GM23338 (cell line): ENCODE measurements around the gene AGAP2. TPM values are rescaled to one million over a fixed set of nuclear protein-coding genes. Genes with fewer than 3 reads are reported as not detected.
A peak's percentile ranks its signal among the peaks of the same experiment; 100 is the strongest.

ENCODE experiments used
- ATAC-seq: fragments of 200-7000 bp; cut with Tn5 transposase; 3 replicates; pipeline ENCODE4 v1.9.1; 2020
- DNase-seq: peaks from one replicate; pipeline ENCODE4 v3.0.0-alpha.2; 2015; ENCODE audit warnings: low spot score
- H2AFZ ChIP-seq: fragments of 200-600 bp; sonication (generic); 2 replicates; pipeline ENCODE4 v1.8.0; 2016; ENCODE audit warnings: antibody characterized with exemption, mild to moderate bottlenecking, moderate library complexity
- H3F3A ChIP-seq: fragments of 200-600 bp; sonication (generic); replicated peaks from 2 replicates; pipeline ENCODE4 v1.8.0; 2017; ENCODE audit warnings: antibody characterized with exemption, mixed run types, low read depth
- H3K27ac ChIP-seq: fragments of 200-600 bp; sonication (generic); 2 replicates; pipeline ENCODE4 v1.6.1; 2016; ENCODE audit warnings: low read depth
- H3K27me3 ChIP-seq: fragments of 200-600 bp; sonication (generic); 2 replicates; pipeline ENCODE4 v1.8.0; 2016; ENCODE audit warnings: mild to moderate bottlenecking, mixed run types, moderate library complexity; ENCODE audit not compliant: insufficient read depth
- H3K36me3 ChIP-seq: fragments of 200-600 bp; sonication (generic); 2 replicates; pipeline ENCODE4 v1.8.0; 2016; ENCODE audit warnings: mild to moderate bottlenecking; ENCODE audit not compliant: insufficient read depth
- H3K4me1 ChIP-seq: fragments of 200-600 bp; sonication (generic); 2 replicates; pipeline ENCODE4 v1.8.0; 2016; ENCODE audit warnings: mild to moderate bottlenecking, moderate library complexity; ENCODE audit not compliant: insufficient read depth
- H3K4me2 ChIP-seq: fragments of 200-600 bp; sonication (generic); 2 replicates; pipeline ENCODE4 v1.7.1; 2017; ENCODE audit warnings: mixed run types
- H3K4me3 ChIP-seq: fragments of 200-600 bp; sonication (generic); 2 replicates; pipeline ENCODE4 v1.6.1; 2016; ENCODE audit warnings: mixed run types
- H3K79me2 ChIP-seq: fragments of 200-600 bp; sonication (generic); replicated peaks from 2 replicates; pipeline ENCODE4 v1.8.0; 2017; ENCODE audit warnings: mild to moderate bottlenecking; ENCODE audit not compliant: insufficient read depth
- H3K9me2 ChIP-seq: fragments of 200-600 bp; sonication (generic); 2 replicates; pipeline ENCODE4 v1.8.0; 2017; ENCODE audit not compliant: insufficient read depth
- H4K20me1 ChIP-seq: fragments of 200-600 bp; sonication (generic); replicated peaks from 2 replicates; pipeline ENCODE4 v1.8.0; 2017; ENCODE audit warnings: mild to moderate bottlenecking; ENCODE audit not compliant: insufficient read depth
- H3K27ac Mint-ChIP-seq: 2 replicates; pipeline ENCODE4 v1.8.0; 2020; ENCODE audit warnings: inconsistent platforms, mild to moderate bottlenecking, moderate library complexity, mixed read lengths
- H3K27me3 Mint-ChIP-seq: 3 replicates; pipeline ENCODE4 v1.8.0; 2022; ENCODE audit warnings: low read depth, mild to moderate bottlenecking, moderate library complexity, mixed read lengths, inconsistent platforms; ENCODE audit not compliant: insufficient read depth, poor library complexity
- H3K36me3 Mint-ChIP-seq: 3 replicates; pipeline ENCODE4 v1.8.0; 2021; ENCODE audit warnings: low read depth, mild to moderate bottlenecking, inconsistent platforms, moderate library complexity, mixed read lengths
- H3K4me1 Mint-ChIP-seq: 3 replicates; pipeline ENCODE4 v1.8.0; 2020; ENCODE audit warnings: mild to moderate bottlenecking, inconsistent platforms, mixed read lengths
- H3K4me3 Mint-ChIP-seq: 3 replicates; pipeline ENCODE4 v1.8.0; 2021; ENCODE audit warnings: moderate library complexity, mild to moderate bottlenecking, inconsistent platforms, mixed read lengths
- H3K9me3 Mint-ChIP-seq: 3 replicates; pipeline ENCODE4 v1.8.0; 2020; ENCODE audit warnings: moderate library complexity, mild to moderate bottlenecking, inconsistent platforms, mixed read lengths
- ETS1 ChIP-seq: IDR thresholded peaks from 2 replicates; pipeline ENCODE4 v1.6.1; 2016; ENCODE audit warnings: antibody characterized with exemption
- EZH2phosphoT487 ChIP-seq: fragments of 200-600 bp; sonication (generic); IDR thresholded peaks from one replicate; pipeline ENCODE4 v1.8.1; 2018; ENCODE audit warnings: antibody characterized with exemption; ENCODE audit not compliant: unreplicated experiment
- JUNB ChIP-seq: IDR thresholded peaks from one replicate; pipeline ENCODE4 v1.6.1; 2016; ENCODE audit warnings: antibody characterized with exemption; ENCODE audit not compliant: unreplicated experiment
- POLR2AphosphoS5 ChIP-seq: IDR thresholded peaks from 2 replicates; pipeline ENCODE4 v1.6.1; 2016; ENCODE audit warnings: antibody characterized with exemption, low read depth
- ZNF462 ChIP-seq: fragments of 250-450 bp; sonication (Bioruptor Pico); IDR thresholded peaks from 2 replicates; pipeline ENCODE4 v1.5.0; 2020; ENCODE audit warnings: mild to moderate bottlenecking, moderate library complexity
- polyA plus RNA-seq: library from polyadenylated mRNA; unstranded; fragments of >200 nt; fragmentation: Nextera tagmentation; extraction: Ambion mirVana; gene quantifications from 2 replicates; pipeline ENCODE4 v1.2.1, GENCODE V29; 2016
- total RNA-seq: library from RNA; depleted of rRNA; stranded (reverse); fragments of >200 nt; shearing (Covaris generic); gene quantifications from 2 replicates; pipeline ENCODE4 v1.2.3, GENCODE V29; 2014

Gene AGAP2
- total and polyA plus RNA-seq, 2 experiments from 2014 or later: 0.36 to 1.3 TPM

- TF ChIP-seq ZNF462 (CRISPR knock-in tag): no peak
- no peak for TF ChIP-seq ETS1
These were observed 14.1 kb upstream of the AGAP2 start (continued) for GRCh38 chr12:57752668-57753000.

DNA sequence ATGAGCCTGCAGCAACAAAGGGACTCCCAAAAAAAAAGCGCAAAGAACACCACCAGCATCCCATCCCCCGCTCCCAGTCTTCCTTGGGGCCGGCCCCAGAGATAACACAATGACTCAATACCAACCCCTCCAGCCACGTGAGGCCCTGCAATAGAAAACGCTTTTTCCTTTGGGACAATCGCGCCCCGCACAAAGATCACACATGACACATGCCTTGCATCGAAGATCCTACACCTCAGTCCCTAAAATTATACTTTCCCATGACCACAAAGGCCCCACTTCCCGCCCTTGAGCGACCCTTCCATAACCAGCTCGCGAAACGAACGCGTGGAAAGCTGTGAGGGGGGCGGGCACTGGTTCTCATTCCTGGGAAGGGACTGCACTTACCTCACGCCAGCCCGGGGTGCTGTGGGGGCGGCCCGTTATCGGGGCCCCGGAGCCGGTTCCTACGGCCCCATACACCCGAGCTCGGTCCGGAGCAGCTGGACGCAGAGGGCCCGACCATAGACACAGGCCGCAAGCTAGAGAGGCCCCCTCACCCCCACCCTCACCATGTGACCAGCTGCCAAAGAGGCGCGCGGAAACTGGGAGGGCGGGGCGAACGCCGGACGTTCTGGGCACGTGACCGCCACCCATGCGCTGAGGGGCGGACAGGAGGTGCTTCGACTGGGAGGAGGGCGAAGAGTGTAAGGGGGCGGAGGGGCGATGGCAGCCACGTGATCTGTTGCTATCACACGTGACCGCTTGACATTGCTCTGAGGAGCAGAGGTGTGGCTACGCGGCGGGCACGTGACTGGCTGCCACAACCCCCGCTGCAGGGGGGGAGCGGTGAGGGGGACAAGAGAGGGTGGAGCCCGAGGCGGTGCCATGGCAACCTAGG, 13.5 kb upstream of the AGAP2 start, which contains the start of gene CDK4:
TSS of gene CDK4 (minus strand) at position 523 of the 880 bp plus-strand sequence. CDS start 593 bp downstream, outside the sequence.
- Mint-ChIP-seq H3K36me3 (peaks cover 49% of the 10 kb centered on the region), H3K4me1 (peaks cover 39% of the 10 kb centered on the region), H3K27ac (peak within 1 kb of the TSS; percentile 99), H3K27me3 (peaks cover 41% of the 10 kb centered on the region), H3K9me3 (no peaks in the 10 kb centered on the region; the same call in 2 of the 3 replicates), H3K4me3 (peak within 1 kb of the TSS; percentile 99)
- Histone ChIP-seq H3K4me1 (peaks cover 34% of the 10 kb centered on the region), H3K4me2 (peak within 1 kb of the TSS; percentile 99), H3K27ac (peak within 1 kb of the TSS; percentile 90; the same call in 1 of the 2 replicates), H3K36me3 (peaks cover 12% of the 10 kb centered on the region), H2AFZ (peak within 1 kb of the TSS; percentile 63), H3K4me3 (peak within 1 kb of the TSS; percentile 97), H4K20me1 (no peaks in the 10 kb centered on the region; the same call in 1 of the 2 replicates), H3K79me2 (peaks cover 26% of the 10 kb centered on the region), H3K27me3 (peaks cover 39% of the 10 kb centered on the region), H3K9me2 (no peaks in the 10 kb centered on the region), H3F3A (peaks cover 36% of the 10 kb centered on the region)
- ATAC-seq: peak; percentile 70
- peak; percentile 100 for DNase-seq
- TF ChIP-seq EZH2phosphoT487 (no peak), POLR2AphosphoS5 (peak; percentile 81), ETS1 (peak; percentile 76), JUNB (no peak), ZNF462 (CRISPR knock-in tag) (no peak)
